Adrenal gland (tissue), 5 donors: ENCODE measurements around the gene MCOLN2.

Experiments used
- CTCF ChIP-seq, 6 experiments: fragments of 450-650 bp in 4 of 6; fragments of 200-600 bp in 2 of 6; sonication (generic) in 1 of 6; IDR thresholded peaks; 1 replicate in 5 of 6; 2 replicates in 1 of 6; pipeline versions ENCODE4 v1.5.1 to v1.8.0; 2016 to 2021; ENCODE audit warnings: antibody characterized with exemption in 6 of 6, mild to moderate bottlenecking in 2 of 6, moderate library complexity in 1 of 6
- POLR2A ChIP-seq, 2 donors: fragments of 450-650 bp; IDR thresholded peaks; one replicate each; pipeline ENCODE4 v1.6.1; 2017; ENCODE audit warnings: antibody characterized with exemption in 2 of 2, mild to moderate bottlenecking in 2 of 2, moderate library complexity in 1 of 2
- donor health status: DM: no; HTN: no; CAD: no.

- TF ChIP-seq POLR2A (IDR thresholded peaks at IDR 0.05), result no peak
- TF ChIP-seq CTCF (IDR thresholded peaks at IDR 0.05), result no peak
Measured at GRCh38 chr1:84877592-84877991, 119.3 kb downstream of the MCOLN2 start.
